ENCODE results near the gene TWSG1.
"Not testable (repeated sequence)": the region's sequence is repeated elsewhere in the genome, so short reads cannot be mapped to it uniquely, and the experiment has no call there.

TWSG1 gene

GRCh38 chr18:9428862-9429661 is 94.5 kb downstream of the TWSG1 start:
- DNase-seq: no peak

- no peak for DNase-seq
Measured at GRCh38 chr18:9429662-9429993, 95.1 kb downstream of the TWSG1 start.

- not testable (repeated sequence) for DNase-seq
Measured at GRCh38 chr18:9430315-9430714, 95.7 kb downstream of the TWSG1 start.

- no peak for DNase-seq
Measured at GRCh38 chr18:9431296-9431695, 96.7 kb downstream of the TWSG1 start.

- DNase-seq: not testable (repeated sequence)
Measured at GRCh38 chr18:9433122-9433521, 98.5 kb downstream of the TWSG1 start.

- no peak for DNase-seq
Measured at GRCh38 chr18:9433671-9434121, 99.1 kb downstream of the TWSG1 start.

GRCh38 chr18:9434122-9434701 is 99.6 kb downstream of the TWSG1 start:
- no peak for DNase-seq

- DNase-seq: no peak
Measured at GRCh38 chr18:9435041-9435440, 100.5 kb downstream of the TWSG1 start.

GRCh38 chr18:9436206-9436929 is 101.8 kb downstream of the TWSG1 start:
- no peak for DNase-seq

- DNase-seq: no peak
Measured at GRCh38 chr18:9437021-9437437, 102.5 kb downstream of the TWSG1 start.

GRCh38 chr18:9437672-9438071 is 103.1 kb downstream of the TWSG1 start:
- no peak for DNase-seq

- DNase-seq: no peak
Measured at GRCh38 chr18:9441061-9441460, 106.5 kb downstream of the TWSG1 start.

- no peak for DNase-seq
Measured at GRCh38 chr18:9444549-9444948, 110.0 kb downstream of the TWSG1 start.

GRCh38 chr18:9446839-9447238 is 112.3 kb downstream of the TWSG1 start:
- no peak for DNase-seq

- no peak for DNase-seq
Measured at GRCh38 chr18:9447334-9447733, 112.8 kb downstream of the TWSG1 start.

GRCh38 chr18:9449600-9450414 is 115.2 kb downstream of the TWSG1 start:
- DNase-seq: no peak

GRCh38 chr18:9450920-9451319 is 116.3 kb downstream of the TWSG1 start:
- not testable (repeated sequence) for DNase-seq

Measured in DMS79 (cell line).